Liver (tissue), 9 donors: ENCODE data around the gene TAAR9. TPM values are rescaled to one million over a fixed set of nuclear protein-coding genes. Genes with fewer than 3 reads are reported as not detected.

Source experiments
- DNase-seq: peaks from one replicate; pipeline ENCODE4 v3.0.0-alpha.2; 2017; ENCODE audit warnings: low spot score
- H3K27ac ChIP-seq, 2 donors: one replicate each; pipeline ENCODE4 v1.7.0; 2013; ENCODE audit warnings: inconsistent platforms in 2 of 2, low read length in 2 of 2, control low read depth in 1 of 2, low read depth in 1 of 2, mild to moderate bottlenecking in 1 of 2
- H3K27me3 ChIP-seq, 4 donors: one replicate each; pipeline versions ENCODE4 v1.6.1 to v1.7.0; 2013; ENCODE audit warnings: low read length in 3 of 4, inconsistent platforms in 1 of 4, mild to moderate bottlenecking in 1 of 4, moderate library complexity in 1 of 4; ENCODE audit not compliant: control insufficient read depth in 4 of 4, insufficient read depth in 4 of 4
- H3K36me3 ChIP-seq, 4 donors: one replicate each; pipeline versions ENCODE4 v1.6.1 to v1.7.0; 2013; ENCODE audit warnings: low read length in 3 of 4, mild to moderate bottlenecking in 3 of 4, low read depth in 1 of 4, moderate library complexity in 1 of 4; ENCODE audit not compliant: control insufficient read depth in 4 of 4, insufficient read depth in 3 of 4
- H3K4me1 ChIP-seq, 4 donors: one replicate each; pipeline versions ENCODE4 v1.6.1 to v1.7.0; 2013; ENCODE audit warnings: low read length in 3 of 4, mild to moderate bottlenecking in 3 of 4, moderate library complexity in 1 of 4; ENCODE audit not compliant: control insufficient read depth in 4 of 4, insufficient read depth in 4 of 4
- H3K4me3 ChIP-seq, 3 donors: one replicate each; pipeline versions ENCODE4 v1.6.1 to v1.7.0; 2013; ENCODE audit warnings: low read length in 3 of 3, control low read depth in 1 of 3, low read depth in 1 of 3, mild to moderate bottlenecking in 1 of 3
- H3K9ac ChIP-seq, 2 donors: one replicate each; pipeline ENCODE4 v1.7.0; 2013; ENCODE audit warnings: low read length in 2 of 2, mild to moderate bottlenecking in 2 of 2, moderate library complexity in 2 of 2, control low read depth in 1 of 2, low read depth in 1 of 2
- H3K9me3 ChIP-seq, 4 donors: one replicate each; pipeline versions ENCODE4 v1.6.1 to v1.7.0; 2013; ENCODE audit warnings: low read length in 3 of 4; ENCODE audit not compliant: control insufficient read depth in 4 of 4
- ATF3 ChIP-seq: IDR thresholded peaks from 2 replicates; pipeline ENCODE4 v1.6.1; 2016; ENCODE audit warnings: antibody characterized with exemption
- EGR1 ChIP-seq, 2 donors: IDR thresholded peaks; 2 replicates each; pipeline ENCODE4 v1.6.1; 2016 to 2018; ENCODE audit warnings: antibody characterized with exemption in 2 of 2, low read depth in 2 of 2
- FOXA1 ChIP-seq: IDR thresholded peaks from 2 replicates; pipeline ENCODE4 v1.6.1; 2016; ENCODE audit warnings: antibody characterized with exemption
- FOXA2 ChIP-seq: IDR thresholded peaks from 2 replicates; pipeline ENCODE4 v1.6.1; 2016; ENCODE audit warnings: antibody characterized with exemption
- GABPA ChIP-seq, 2 donors: IDR thresholded peaks in 1 of 2; conservative IDR thresholded peaks in 1 of 2; 2 replicates each; pipeline ENCODE4 v1.6.1; 2016; ENCODE audit warnings: antibody characterized with exemption in 2 of 2, mild to moderate bottlenecking in 1 of 2, moderate library complexity in 1 of 2
- HNF4A ChIP-seq, 2 donors: conservative IDR thresholded peaks; 2 replicates each; pipeline ENCODE4 v1.6.1; 2016; ENCODE audit warnings: antibody characterized with exemption in 2 of 2, mild to moderate bottlenecking in 2 of 2
- HNF4G ChIP-seq: IDR thresholded peaks from 2 replicates; pipeline ENCODE4 v1.6.1; 2016; ENCODE audit warnings: antibody characterized with exemption
- JUND ChIP-seq, 2 donors: IDR thresholded peaks; 2 replicates each; pipeline ENCODE4 v1.6.1; 2016; ENCODE audit warnings: antibody characterized with exemption in 2 of 2
- NR2F2 ChIP-seq: IDR thresholded peaks from 2 replicates; pipeline ENCODE4 v1.6.1; 2016; ENCODE audit warnings: antibody characterized with exemption
- RAD21 ChIP-seq, 2 donors: IDR thresholded peaks; 2 replicates each; pipeline ENCODE4 v1.6.1; 2016; ENCODE audit warnings: antibody characterized with exemption in 2 of 2, mild to moderate bottlenecking in 2 of 2
- RXRA ChIP-seq, 2 donors: IDR thresholded peaks; 2 replicates each; pipeline ENCODE4 v1.6.1; 2017 to 2018; ENCODE audit warnings: antibody characterized with exemption in 2 of 2, mild to moderate bottlenecking in 1 of 2
- SP1 ChIP-seq: IDR thresholded peaks from 2 replicates; pipeline ENCODE4 v1.6.1; 2018; ENCODE audit warnings: antibody characterized with exemption, mild to moderate bottlenecking
- TAF1 ChIP-seq: conservative IDR thresholded peaks from 2 replicates; pipeline ENCODE4 v1.6.1; 2016; ENCODE audit warnings: antibody characterized with exemption, mild to moderate bottlenecking
- YY1 ChIP-seq: IDR thresholded peaks from 2 replicates; pipeline ENCODE4 v1.6.1; 2016; ENCODE audit warnings: antibody characterized with exemption, mild to moderate bottlenecking
- ZBTB33 ChIP-seq: IDR thresholded peaks from 2 replicates; pipeline ENCODE4 v1.6.1; 2016; ENCODE audit warnings: antibody characterized with exemption
- WGBS: extraction: QIAGEN DNeasy Blood & Tissue Kit; methylation state at CpG from one replicate; pipeline ENCODE4 v1.1.7; 2013; 5-methylcytosine and 5-hydroxymethylcytosine counted together
- polyA plus RNA-seq, 2 donors: library from polyadenylated mRNA; stranded (reverse) in 1 of 2; unstranded in 1 of 2; fragments of 200-250 nt in 1 of 2; fragments of >200 nt in 1 of 2; fragmentation: Nextera tagmentation in 1 of 2; extraction: Ambion mirVana in 1 of 2; gene quantifications; one replicate each; pipeline versions ENCODE4 v1.2.1 to v1.2.3, GENCODE V29; 2013 to 2015
- total RNA-seq, 2 donors: library from RNA; depleted of rRNA; stranded (reverse); fragments of >200 nt; gene quantifications; one replicate each; pipeline ENCODE4 v1.2.3, GENCODE V29; 2014
- TF ChIP-seq, protein P1 (sequence below): IDR thresholded peaks from 2 replicates; pipeline ENCODE4 v1.6.1; 2016; ENCODE audit warnings: antibody characterized with exemption, mild to moderate bottlenecking
- donor health status: healthy.
- donor health status: healthy.
- donor health status: healthy.
- donor health status: healthy.
- donor health status: healthy.

TAAR9 gene
- total and polyA plus RNA-seq, 4 donors, result not detected

DNA sequence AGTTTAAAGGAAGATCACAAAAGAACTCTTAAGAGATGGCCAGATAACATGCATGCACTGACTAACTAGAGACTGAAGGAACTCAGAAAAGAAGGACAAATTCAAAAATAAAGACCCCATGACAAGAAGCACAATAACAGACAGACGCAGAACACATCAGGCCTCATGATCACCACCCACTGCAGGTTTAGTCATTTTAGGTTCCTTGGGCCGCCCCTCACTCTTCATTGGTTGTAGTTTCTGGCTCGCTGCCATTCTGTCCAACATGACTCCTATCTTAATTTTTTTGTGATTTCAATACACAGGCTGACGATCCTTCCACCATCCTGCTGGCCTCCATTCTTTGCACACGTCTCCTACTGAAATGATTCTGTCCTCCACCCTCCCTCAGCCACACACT lies 46.8 kb upstream of the TAAR9 start:
- Histone ChIP-seq H3K9me3 (no peaks in the 10 kb centered on the region), H3K27ac (no peak overlapping the region), H3K4me3 (no peak overlapping the region), H3K4me1 (peaks cover 0 to 6% (median 0%) of the 10 kb centered on the region in 4 donors), H3K9ac (no peak overlapping the region), H3K27me3 (no peaks in the 10 kb centered on the region), H3K36me3 (no peaks in the 10 kb centered on the region)
- WGBS, result 91% methylated on average over 5 of the region's 5 CpGs
- TF ChIP-seq HNF4G, result no peak
- no peak for TF ChIP-seq TAF1
- TF ChIP-seq, protein P1, sequence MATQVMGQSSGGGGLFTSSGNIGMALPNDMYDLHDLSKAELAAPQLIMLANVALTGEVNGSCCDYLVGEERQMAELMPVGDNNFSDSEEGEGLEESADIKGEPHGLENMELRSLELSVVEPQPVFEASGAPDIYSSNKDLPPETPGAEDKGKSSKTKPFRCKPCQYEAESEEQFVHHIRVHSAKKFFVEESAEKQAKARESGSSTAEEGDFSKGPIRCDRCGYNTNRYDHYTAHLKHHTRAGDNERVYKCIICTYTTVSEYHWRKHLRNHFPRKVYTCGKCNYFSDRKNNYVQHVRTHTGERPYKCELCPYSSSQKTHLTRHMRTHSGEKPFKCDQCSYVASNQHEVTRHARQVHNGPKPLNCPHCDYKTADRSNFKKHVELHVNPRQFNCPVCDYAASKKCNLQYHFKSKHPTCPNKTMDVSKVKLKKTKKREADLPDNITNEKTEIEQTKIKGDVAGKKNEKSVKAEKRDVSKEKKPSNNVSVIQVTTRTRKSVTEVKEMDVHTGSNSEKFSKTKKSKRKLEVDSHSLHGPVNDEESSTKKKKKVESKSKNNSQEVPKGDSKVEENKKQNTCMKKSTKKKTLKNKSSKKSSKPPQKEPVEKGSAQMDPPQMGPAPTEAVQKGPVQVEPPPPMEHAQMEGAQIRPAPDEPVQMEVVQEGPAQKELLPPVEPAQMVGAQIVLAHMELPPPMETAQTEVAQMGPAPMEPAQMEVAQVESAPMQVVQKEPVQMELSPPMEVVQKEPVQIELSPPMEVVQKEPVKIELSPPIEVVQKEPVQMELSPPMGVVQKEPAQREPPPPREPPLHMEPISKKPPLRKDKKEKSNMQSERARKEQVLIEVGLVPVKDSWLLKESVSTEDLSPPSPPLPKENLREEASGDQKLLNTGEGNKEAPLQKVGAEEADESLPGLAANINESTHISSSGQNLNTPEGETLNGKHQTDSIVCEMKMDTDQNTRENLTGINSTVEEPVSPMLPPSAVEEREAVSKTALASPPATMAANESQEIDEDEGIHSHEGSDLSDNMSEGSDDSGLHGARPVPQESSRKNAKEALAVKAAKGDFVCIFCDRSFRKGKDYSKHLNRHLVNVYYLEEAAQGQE, result no peak
- TF ChIP-seq SP1, result no peak
- TF ChIP-seq ZBTB33, result no peak
- no peak for DNase-seq

DNA sequence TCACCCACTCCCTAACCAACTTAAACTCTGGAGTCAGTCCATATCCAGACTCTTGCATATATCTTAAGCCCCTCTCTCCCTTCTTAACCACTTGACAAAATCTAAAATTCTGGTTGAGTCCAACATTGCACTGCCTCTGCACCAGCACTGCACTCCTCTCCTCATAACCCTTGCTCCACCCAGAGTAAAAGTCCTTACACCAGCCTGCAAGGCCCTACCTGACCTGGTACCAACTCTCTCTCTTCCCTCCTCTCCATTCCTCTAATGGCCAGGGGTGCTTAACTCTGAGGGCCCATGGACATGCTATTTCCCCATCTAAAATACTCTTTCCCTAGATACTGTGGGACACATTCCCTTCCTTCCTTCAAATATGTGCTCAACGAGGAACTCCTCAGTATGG lies 46.2 kb upstream of the TAAR9 start:
- DNase-seq, result no peak
- H3K9me3 ChIP-seq, result no peaks in the 10 kb centered on the region
- no peak for TF ChIP-seq TAF1
- no peak for TF ChIP-seq FOXA1
- no peak for TF ChIP-seq HNF4G
- no peak for TF ChIP-seq ZBTB33
- TF ChIP-seq NR2F2, result no peak
- TF ChIP-seq, protein P1, result no peak
- no peak for TF ChIP-seq YY1
- TF ChIP-seq ATF3, result no peak
- TF ChIP-seq EGR1 (IDR thresholded peaks at IDR 0.05; ENCODE audit: low read depth in 2 of 2), result no peak
- TF ChIP-seq FOXA2, result no peak
- no peak for TF ChIP-seq JUND (IDR thresholded peaks at IDR 0.05)
- TF ChIP-seq RXRA (IDR thresholded peaks at IDR 0.05), result no peak
- TF ChIP-seq HNF4A (conservative IDR thresholded peaks at IDR 0.05), result no peak
- no peak for TF ChIP-seq RAD21 (IDR thresholded peaks at IDR 0.05)
- TF ChIP-seq GABPA (IDR thresholded peaks at IDR 0.05 in 1 of 2, conservative IDR thresholded peaks at IDR 0.05 in 1 of 2), result no peak
- no peak for TF ChIP-seq SP1
- no peak overlapping the region for H3K27ac ChIP-seq
- H3K4me1 ChIP-seq, result peaks cover 0 to 6% (median 0%) of the 10 kb centered on the region in 4 donors
- H3K4me3 ChIP-seq, result no peak overlapping the region
- no peaks in the 10 kb centered on the region for H3K27me3 ChIP-seq
- no peak overlapping the region for H3K9ac ChIP-seq
- no peaks in the 10 kb centered on the region for H3K36me3 ChIP-seq
- 87% methylated on average over 1 of the region's 1 CpG for WGBS
